ENCODE data around the gene CLHC1. TPM values are rescaled to one million over a fixed set of nuclear protein-coding genes. Genes with fewer than 3 reads are reported as not detected.
"Not testable (repeated sequence)": the region's sequence is repeated elsewhere in the genome, so short reads cannot be mapped to it uniquely, and the experiment has no call there.

The CLHC1 gene
- total RNA-seq, 1 experiment from 2014 or later: 10.4 TPM

- Mint-ChIP-seq H3K4me1 (ENCODE audit: low read depth, unreplicated experiment) (peaks cover 27% of the 10 kb centered on the region), H3K27ac (ENCODE audit: unreplicated experiment) (no peak overlapping the region)
- CTCF ChIA-PET: no interaction called here
Measured at GRCh38 chr2:55228226-55228563, 3.9 kb downstream of the CLHC1 start.

DNA sequence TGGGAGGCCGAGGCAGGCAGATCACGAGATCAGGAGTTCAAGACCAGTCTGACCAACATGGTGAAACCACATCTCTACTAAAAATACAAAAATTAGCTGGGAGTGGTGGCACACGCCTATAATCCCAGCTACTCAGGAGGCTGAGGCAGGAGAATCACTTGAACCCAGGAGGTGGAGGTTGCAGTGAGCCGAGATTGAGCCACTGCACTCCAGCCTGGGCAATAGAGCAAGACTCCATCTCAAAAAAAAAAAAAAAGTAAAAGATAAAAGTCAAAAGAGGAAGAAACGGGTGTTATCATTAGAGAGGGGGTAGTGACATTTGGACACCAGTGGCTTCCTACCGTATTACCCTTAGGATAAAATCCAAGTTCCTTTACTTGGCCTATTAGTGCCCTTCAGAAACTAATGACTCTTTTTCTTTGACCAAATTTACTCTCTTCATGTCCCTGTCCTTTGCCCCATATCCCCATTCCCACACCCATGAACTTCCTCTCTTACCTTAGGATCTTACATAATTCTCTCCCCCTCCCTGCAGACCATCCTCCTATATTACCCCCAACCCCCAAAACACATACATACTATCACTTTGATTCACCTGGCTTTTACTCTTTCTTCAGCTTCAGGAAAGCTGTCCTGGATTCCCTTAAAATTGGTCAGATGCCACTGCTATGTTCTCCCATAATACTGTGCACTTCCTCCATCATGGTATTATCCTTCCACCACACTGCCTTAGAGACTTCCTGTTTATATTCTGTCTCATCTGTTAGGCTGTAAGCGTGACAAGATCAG, 4.5 kb downstream of the CLHC1 start:
- H3K9me3 Mint-ChIP-seq (ENCODE audit: low read depth, unreplicated experiment); DNase-seq; H3K4me3 Mint-ChIP-seq (ENCODE audit: low read depth, unreplicated experiment); H3K27me3 Mint-ChIP-seq (ENCODE audit: unreplicated experiment); BruUV-seq (replicated peaks); intact Hi-C loops (cut with micrococcal nuclease; ENCODE audit: unreplicated experiment); CTCF ChIA-PET; H3K27ac Mint-ChIP-seq (ENCODE audit: unreplicated experiment): not testable (repeated sequence)
- peaks cover 27% of the 10 kb centered on the region for H3K4me1 Mint-ChIP-seq (ENCODE audit: low read depth, unreplicated experiment)
- peaks cover 36% of the 10 kb centered on the region for H3K36me3 Mint-ChIP-seq (ENCODE audit: insufficient read depth, unreplicated experiment)

More at GRCh38 chr2:55228226-55228563, 3.9 kb downstream of the CLHC1 start:
- DNase-seq: no peak
- Mint-ChIP-seq H3K4me3 (ENCODE audit: low read depth, unreplicated experiment) (no peak overlapping the region), H3K9me3 (ENCODE audit: low read depth, unreplicated experiment) (no peaks in the 10 kb centered on the region), H3K27me3 (ENCODE audit: unreplicated experiment) (no peaks in the 10 kb centered on the region), H3K36me3 (ENCODE audit: insufficient read depth, unreplicated experiment) (peaks cover 37% of the 10 kb centered on the region)
- TF ChIP-seq, protein P1, sequence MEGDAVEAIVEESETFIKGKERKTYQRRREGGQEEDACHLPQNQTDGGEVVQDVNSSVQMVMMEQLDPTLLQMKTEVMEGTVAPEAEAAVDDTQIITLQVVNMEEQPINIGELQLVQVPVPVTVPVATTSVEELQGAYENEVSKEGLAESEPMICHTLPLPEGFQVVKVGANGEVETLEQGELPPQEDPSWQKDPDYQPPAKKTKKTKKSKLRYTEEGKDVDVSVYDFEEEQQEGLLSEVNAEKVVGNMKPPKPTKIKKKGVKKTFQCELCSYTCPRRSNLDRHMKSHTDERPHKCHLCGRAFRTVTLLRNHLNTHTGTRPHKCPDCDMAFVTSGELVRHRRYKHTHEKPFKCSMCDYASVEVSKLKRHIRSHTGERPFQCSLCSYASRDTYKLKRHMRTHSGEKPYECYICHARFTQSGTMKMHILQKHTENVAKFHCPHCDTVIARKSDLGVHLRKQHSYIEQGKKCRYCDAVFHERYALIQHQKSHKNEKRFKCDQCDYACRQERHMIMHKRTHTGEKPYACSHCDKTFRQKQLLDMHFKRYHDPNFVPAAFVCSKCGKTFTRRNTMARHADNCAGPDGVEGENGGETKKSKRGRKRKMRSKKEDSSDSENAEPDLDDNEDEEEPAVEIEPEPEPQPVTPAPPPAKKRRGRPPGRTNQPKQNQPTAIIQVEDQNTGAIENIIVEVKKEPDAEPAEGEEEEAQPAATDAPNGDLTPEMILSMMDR (IDR thresholded peaks at IDR 0.05; ENCODE audit: unreplicated experiment): no peak
- intact Hi-C loops (cut with micrococcal nuclease; ENCODE audit: unreplicated experiment): no loop called here
- BruUV-seq (replicated peaks): no TSS peak

DNA sequence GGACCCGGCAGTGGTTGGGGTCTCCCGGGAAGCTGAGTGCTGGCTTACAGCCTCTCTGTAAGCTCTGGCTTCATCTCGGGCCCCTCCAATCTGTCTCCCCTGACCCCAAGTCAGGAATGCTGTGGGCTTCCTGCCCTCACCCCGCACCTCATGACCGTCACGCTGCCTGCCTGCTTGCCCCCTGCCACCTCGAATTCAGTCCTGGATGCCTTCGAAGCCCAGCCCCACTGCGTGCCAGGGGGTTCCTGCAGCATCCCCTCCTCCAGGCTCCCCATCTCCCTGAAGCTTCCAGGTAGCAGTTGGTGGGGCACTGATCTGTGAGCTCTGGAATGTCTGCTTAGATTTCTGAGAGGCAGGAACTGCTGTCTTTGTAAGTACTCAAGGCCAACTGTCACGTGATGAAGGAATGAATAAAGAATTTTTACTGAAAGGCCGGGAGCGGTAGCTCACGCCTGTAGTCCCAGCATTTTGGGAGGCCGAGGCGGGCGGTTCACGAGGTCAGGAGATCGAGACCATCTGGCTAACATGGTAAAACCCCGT, 6.5 kb downstream of the CLHC1 start:
- Mint-ChIP-seq H3K4me3 (ENCODE audit: low read depth, unreplicated experiment) (no peak overlapping the region), H3K27me3 (ENCODE audit: unreplicated experiment) (no peaks in the 10 kb centered on the region), H3K9me3 (ENCODE audit: low read depth, unreplicated experiment) (no peaks in the 10 kb centered on the region), H3K27ac (ENCODE audit: unreplicated experiment) (no peak overlapping the region), H3K4me1 (ENCODE audit: low read depth, unreplicated experiment) (peaks cover 17% of the 10 kb centered on the region), H3K36me3 (ENCODE audit: insufficient read depth, unreplicated experiment) (peaks cover 18% of the 10 kb centered on the region)
- intact Hi-C loops (cut with micrococcal nuclease; ENCODE audit: unreplicated experiment): no loop called here
- CTCF ChIA-PET: no interaction called here
- TF ChIP-seq, protein P1 (IDR thresholded peaks at IDR 0.05; ENCODE audit: unreplicated experiment): no peak
- no peak for DNase-seq
- no TSS peak for BruUV-seq (replicated peaks)

- H3K9me3 Mint-ChIP-seq (ENCODE audit: low read depth, unreplicated experiment): no peaks in the 10 kb centered on the region
- H3K27ac Mint-ChIP-seq (ENCODE audit: unreplicated experiment): no peak overlapping the region
- peaks cover 10% of the 10 kb centered on the region for H3K4me1 Mint-ChIP-seq (ENCODE audit: low read depth, unreplicated experiment)
- no peak for DNase-seq
- peaks cover 13% of the 10 kb centered on the region for H3K36me3 Mint-ChIP-seq (ENCODE audit: insufficient read depth, unreplicated experiment)
- no peak overlapping the region for H3K4me3 Mint-ChIP-seq (ENCODE audit: low read depth, unreplicated experiment)
- BruUV-seq (replicated peaks): no TSS peak
- CTCF ChIA-PET: no interaction called here
- intact Hi-C loops (cut with micrococcal nuclease; ENCODE audit: unreplicated experiment): no loop called here
- TF ChIP-seq, protein P1 (IDR thresholded peaks at IDR 0.05; ENCODE audit: unreplicated experiment): no peak
- no peaks in the 10 kb centered on the region for H3K27me3 Mint-ChIP-seq (ENCODE audit: unreplicated experiment)
Measured at GRCh38 chr2:55224761-55225261, 7.3 kb downstream of the CLHC1 start.

All from Calu3 (cell line).